Heart left ventricle (tissue), 13 donors: ENCODE data around the gene GRM5.
"Not testable (repeated sequence)": the region's sequence is repeated elsewhere in the genome, so short reads cannot be mapped to it uniquely, and the experiment has no call there.

Experiments used
- CTCF ChIP-seq, 12 donors: fragments of 200-600 bp; sonication (generic) in 4 of 12; IDR thresholded peaks; one replicate each; pipeline versions ENCODE4 v1.5.0 to v1.8.0; 2018 to 2022; ENCODE audit warnings: antibody characterized with exemption in 12 of 12, mild to moderate bottlenecking in 5 of 12
- POLR2A ChIP-seq, 2 donors: fragments of 450-650 bp; IDR thresholded peaks; one replicate each; pipeline ENCODE4 v1.6.1; 2017; ENCODE audit warnings: antibody characterized with exemption in 2 of 2, mild to moderate bottlenecking in 2 of 2, moderate library complexity in 2 of 2
- donor health status: ischemic (EF 13 %, LVEDD 7.1; RV severe dilation, severe dysfunction).
- donor health status: DM: no; HTN: yes; CAD: no.
- donor health status: DM: no; HTN: no; CAD: no.
- donor health status: ischemic (EF 25% LVEDD 6.9; RV normal size, moderate dysfunction).
- donor health status: ischemic (EF 25% LVEDD 5.7; RV mildly dilated, moderate dysfunction).
- donor health status: ischemic (EF 35%, LVEDD 5.7; RV mildly dilated, moderate dysfunction).
- donor health status: nonischemic (EF 11% LVEDD 7.7; RV severe dilation, severe dysfunction).
- donor health status: DM: yes; HTN: yes; CAD: no.
- donor health status: PGD.
- donor health status: ischemic (EF 29% LVEDD 5.4; RV normal size, mild dysfunction).
- donor health status: nonischemic (EF 23%, LVEDD 6.1; RV moderate dilation, normal function).

GRCh38 chr11:88849773-88850172 lies 216.0 kb downstream of the GRM5 start:
- TF ChIP-seq CTCF, POLR2A (IDR thresholded peaks at IDR 0.05): not testable (repeated sequence)
